ENCODE results near the gene FAM114A2.

FAM114A2 gene

GRCh38 chr5:154063372-154063771 is 24.7 kb upstream of the FAM114A2 start:
- DNase-seq (ENCODE audit: low read depth): no peak
- TF ChIP-seq CTCF (IDR thresholded peaks at IDR 0.05; ENCODE audit: insufficient read depth, low read depth, low read length, missing control alignments): no peak
- no peak overlapping the region for H3K4me3 ChIP-seq (ENCODE audit: low read length)

- DNase-seq (ENCODE audit: low read depth): no peak
- no peak for TF ChIP-seq CTCF (IDR thresholded peaks at IDR 0.05; ENCODE audit: insufficient read depth, low read depth, low read length, missing control alignments)
- H3K4me3 ChIP-seq (ENCODE audit: low read length): no peak overlapping the region
These were observed 21.9 kb upstream of the FAM114A2 start for GRCh38 chr5:154060606-154061005.

GRCh38 chr5:154059583-154059982 is 20.9 kb upstream of the FAM114A2 start:
- no peak overlapping the region for H3K4me3 ChIP-seq (ENCODE audit: low read length)
- no peak for TF ChIP-seq CTCF (IDR thresholded peaks at IDR 0.05; ENCODE audit: insufficient read depth, low read depth, low read length, missing control alignments)
- DNase-seq (ENCODE audit: low read depth): no peak

- no peak for TF ChIP-seq CTCF (IDR thresholded peaks at IDR 0.05; ENCODE audit: insufficient read depth, low read depth, low read length, missing control alignments)
- no peak overlapping the region for H3K4me3 ChIP-seq (ENCODE audit: low read length)
- no peak for DNase-seq (ENCODE audit: low read depth)
These were observed 20.3 kb upstream of the FAM114A2 start for GRCh38 chr5:154059039-154059430.

GRCh38 chr5:154058055-154059038 is 19.6 kb upstream of the FAM114A2 start:
- peak; percentile 59 for DNase-seq (ENCODE audit: low read depth)
- H3K4me3 ChIP-seq (ENCODE audit: low read length): no peak overlapping the region
- TF ChIP-seq CTCF (IDR thresholded peaks at IDR 0.05; ENCODE audit: insufficient read depth, low read depth, low read length, missing control alignments): no peak

- no peak for DNase-seq (ENCODE audit: low read depth)
- no peak overlapping the region for H3K4me3 ChIP-seq (ENCODE audit: low read length)
- TF ChIP-seq CTCF (IDR thresholded peaks at IDR 0.05; ENCODE audit: insufficient read depth, low read depth, low read length, missing control alignments): no peak
These were observed 16.5 kb upstream of the FAM114A2 start for GRCh38 chr5:154055201-154055600.
